IgD-negative memory B cell (primary cell): ENCODE results near the gene FCRL4. TPM values are rescaled to one million over a fixed set of nuclear protein-coding genes. Genes with fewer than 3 reads are reported as not detected.

Experiments
- H3K27ac Mint-ChIP-seq, 3 donors: one replicate each; pipeline ENCODE4 v1.8.0; 2020 to 2022; ENCODE audit warnings: mild to moderate bottlenecking in 3 of 3, mixed read lengths in 3 of 3, moderate library complexity in 1 of 3
- H3K27me3 Mint-ChIP-seq: one replicate; pipeline ENCODE4 v1.8.0; 2021; ENCODE audit warnings: mixed read lengths
- H3K36me3 Mint-ChIP-seq: one replicate; pipeline ENCODE4 v1.8.0; 2020; ENCODE audit warnings: mild to moderate bottlenecking, mixed read lengths
- H3K4me1 Mint-ChIP-seq, 3 donors: one replicate each; pipeline ENCODE4 v1.8.0; 2020 to 2022; ENCODE audit warnings: mixed read lengths in 3 of 3, mild to moderate bottlenecking in 1 of 3
- H3K4me3 Mint-ChIP-seq, 4 donors: one replicate each; pipeline ENCODE4 v1.8.0; 2020 to 2022; ENCODE audit warnings: mild to moderate bottlenecking in 4 of 4, mixed read lengths in 4 of 4, moderate library complexity in 3 of 4
- H3K9me3 Mint-ChIP-seq, 3 donors: one replicate each; pipeline ENCODE4 v1.8.0; 2020 to 2021; ENCODE audit warnings: mixed read lengths in 3 of 3, mild to moderate bottlenecking in 1 of 3
- polyA plus RNA-seq: library from polyadenylated mRNA; unstranded; fragments of 300-500 nt; fragmentation: Illumina TruSeq; gene quantifications from one replicate; pipeline ENCODE4 v1.2.3, GENCODE V29; 2021

The FCRL4 gene
- polyA plus RNA-seq, 1 donor from 2014 or later: 0.06 TPM

GRCh38 chr1:157523774-157524493 lies 74.0 kb downstream of the FCRL4 start:
- no peaks in the 10 kb centered on the region for H3K27me3 Mint-ChIP-seq
- H3K4me3 Mint-ChIP-seq: peak overlapping the region in 3 of 4 donors; percentile 46 to 88 (median 75)
- peak overlapping the region in 2 of 3 donors; percentile 72 to 91 for H3K27ac Mint-ChIP-seq
- peaks cover 7 to 17% (median 17%) of the 10 kb centered on the region in 3 donors for H3K4me1 Mint-ChIP-seq
- H3K36me3 Mint-ChIP-seq: peaks cover 9% of the 10 kb centered on the region
- no peaks in the 10 kb centered on the region for H3K9me3 Mint-ChIP-seq

Other genes starting within 250 kb of the FCRL4 start
- 26.5 TPM for gene FCRL5, start 45.6 kb downstream of the FCRL4 start, polyA plus RNA-seq
- gene FCRL3, start 102.7 kb upstream of the FCRL4 start, polyA plus RNA-seq: 84.5 TPM
- gene FCRL2, start 179.0 kb upstream of the FCRL4 start, polyA plus RNA-seq: 52.3 TPM
- gene FCRL1, start 222.0 kb upstream of the FCRL4 start, polyA plus RNA-seq: 141 TPM
- gene CD5L, start 243.7 kb upstream of the FCRL4 start, polyA plus RNA-seq: not detected